Heart right ventricle (tissue), 16 donors: ENCODE measurements around the gene H2AZ1. TPM values are rescaled to one million over a fixed set of nuclear protein-coding genes. Genes with fewer than 3 reads are reported as not detected.

Experiments
- ATAC-seq, 8 donors: fragments of 200-7000 bp; cut with Tn5 transposase; one replicate each; pipeline ENCODE4 v1.9.1; 2020; ENCODE audit warnings: mild to moderate bottlenecking in 8 of 8, moderate library complexity in 8 of 8, moderate number of reproducible peaks in 1 of 8
- DNase-seq, 2 donors: peaks; one replicate each; pipeline ENCODE4 v3.0.0-alpha.2; 2020
- H3K27ac ChIP-seq, 10 donors: fragments of 200-600 bp; sonication (generic) in 2 of 10; one replicate each; pipeline versions ENCODE4 v1.5.0 to v1.8.0; 2020 to 2022; ENCODE audit warnings: mild to moderate bottlenecking in 3 of 10
- H3K27me3 ChIP-seq, 7 donors: fragments of 200-600 bp; one replicate each; pipeline ENCODE4 v1.8.0; 2021 to 2022; ENCODE audit warnings: mild to moderate bottlenecking in 2 of 7
- H3K36me3 ChIP-seq, 9 donors: fragments of 200-600 bp; sonication (generic) in 1 of 9; one replicate each; pipeline versions ENCODE4 v1.5.0 to v1.8.0; 2020 to 2022; ENCODE audit warnings: mild to moderate bottlenecking in 2 of 9
- H3K4me1 ChIP-seq, 9 donors: fragments of 200-600 bp; sonication (generic) in 1 of 9; one replicate each; pipeline versions ENCODE4 v1.5.0 to v1.8.0; 2020 to 2022; ENCODE audit warnings: mild to moderate bottlenecking in 4 of 9
- H3K4me3 ChIP-seq, 10 donors: fragments of 200-600 bp; sonication (generic) in 2 of 10; one replicate each; pipeline versions ENCODE4 v1.5.0 to v1.8.0; 2020 to 2022; ENCODE audit warnings: mild to moderate bottlenecking in 7 of 10, moderate library complexity in 2 of 10
- H3K9me3 ChIP-seq, 11 donors: fragments of 200-600 bp in 10 of 11; sonication (generic) in 2 of 11; one replicate each; pipeline versions ENCODE4 v1.5.0 to v1.8.0; 2013 to 2022; ENCODE audit warnings: mild to moderate bottlenecking in 2 of 11, control low read depth in 1 of 11, moderate library complexity in 1 of 11
- CTCF ChIP-seq, 9 donors: fragments of 200-600 bp; sonication (generic) in 2 of 9; IDR thresholded peaks; one replicate each; pipeline versions ENCODE4 v1.5.0 to v1.8.0; 2021 to 2022; ENCODE audit warnings: antibody characterized with exemption in 9 of 9, mild to moderate bottlenecking in 5 of 9, moderate library complexity in 1 of 9
- WGBS, 2 donors: extraction: QIAGEN DNeasy Blood & Tissue Kit; methylation state at CpG; one replicate each; pipeline ENCODE4 v1.1.7; 2013; ENCODE audit warnings: inconsistent platforms in 1 of 2; 5-methylcytosine and 5-hydroxymethylcytosine counted together
- intact Hi-C, 10 donors: fragments of 100-400 bp; cut with DNase I; formaldehyde crosslinking; loops; one replicate each; pipeline versions ENCODE4 v1.11.1 to v1.14.2; 2022
- polyA plus RNA-seq, 2 donors: library from polyadenylated mRNA; stranded (reverse); fragments of 200-250 nt; gene quantifications; one replicate each; pipeline ENCODE4 v1.2.3, GENCODE V29; 2013
- total RNA-seq, 10 donors: library from RNA; stranded (reverse); fragmentation: NEBNext Ultra II Directional in 3 of 10; extraction: Animal tissue kit (Norgen Biotek cat#: 25700) in 3 of 10; gene quantifications; one replicate each; pipeline versions ENCODE4 v1.2.1 to v1.2.4, GENCODE V29; 2021 to 2023
- donor health status: Arrhythmogenic right ventricular cardiomyopathy.
- donor health status: ischemic (EF 13 %, LVEDD 7.1; RV severe dilation, severe dysfunction).
- donor health status: healthy with polysubstance abuse.
- donor health status: DM: no; HTN: yes; CAD: no.
- donor health status: DM: no; HTN: no; CAD: no.
- donor health status: ischemic (EF 25% LVEDD 6.9; RV normal size, moderate dysfunction).
- donor health status: ischemic (EF 25% LVEDD 5.7; RV mildly dilated, moderate dysfunction).
- donor health status: healthy.
- donor health status: DM: yes; HTN: yes; CAD: no.
- donor health status: Ischemic cardiomyopathy.
- donor health status: ischemic (EF 35%, LVEDD 5.7; RV mildly dilated, moderate dysfunction).
- donor health status: nonischemic (EF 11% LVEDD 7.7; RV severe dilation, severe dysfunction).
- donor health status: DM: yes; HTN: yes; CAD: no.
- donor health status: PGD.
- donor health status: ischemic (EF 29% LVEDD 5.4; RV normal size, mild dysfunction).
- donor health status: nonischemic (EF 23%, LVEDD 6.1; RV moderate dilation, normal function).

The H2AZ1 gene
- total and polyA plus RNA-seq, 12 donors: 34.8 to 211 (median 49.4) TPM

GRCh38 chr4:99987681-99988080 is 37.6 kb upstream of the H2AZ1 start:
- H3K27ac ChIP-seq: no peak overlapping the region
- intact Hi-C loops: no loop called here
- DNase-seq (no peak), ATAC-seq (no peak)
- H3K4me3 ChIP-seq: no peak overlapping the region
- peaks cover 0 to 6% (median 0%) of the 10 kb centered on the region in 11 donors for H3K9me3 ChIP-seq
- no peak for TF ChIP-seq CTCF (IDR thresholded peaks at IDR 0.05)
- H3K36me3 ChIP-seq: no peaks in the 10 kb centered on the region
- peaks cover 0 to 6% (median 0%) of the 10 kb centered on the region in 9 donors for H3K4me1 ChIP-seq
- no peaks in the 10 kb centered on the region for H3K27me3 ChIP-seq

- Histone ChIP-seq H3K4me1 (peaks cover 0 to 2% (median 0%) of the 10 kb centered on the region in 9 donors), H3K4me3 (no peak overlapping the region), H3K27ac (no peak overlapping the region), H3K36me3 (no peaks in the 10 kb centered on the region), H3K27me3 (no peaks in the 10 kb centered on the region), H3K9me3 (peaks cover 0 to 6% (median 0%) of the 10 kb centered on the region in 11 donors)
- ATAC-seq (no peak), DNase-seq (no peak)
- intact Hi-C loops: no loop called here
- TF ChIP-seq CTCF (IDR thresholded peaks at IDR 0.05): no peak
- 81 to 86% methylated on average over 4 of the region's 4 CpGs for WGBS, 2 donors
Observed at GRCh38 chr4:99986792-99987191, 36.7 kb upstream of the H2AZ1 start.

GRCh38 chr4:99983289-99983943 is 33.3 kb upstream of the H2AZ1 start:
- no peak for TF ChIP-seq CTCF (IDR thresholded peaks at IDR 0.05)
- DNase-seq (no peak), ATAC-seq (no peak)
- Histone ChIP-seq H3K9me3 (peaks cover 0 to 6% (median 0%) of the 10 kb centered on the region in 11 donors), H3K4me3 (no peak overlapping the region), H3K36me3 (no peaks in the 10 kb centered on the region), H3K27me3 (no peaks in the 10 kb centered on the region), H3K4me1 (no peaks in the 10 kb centered on the region), H3K27ac (no peak overlapping the region)
- WGBS, 2 donors: 83 to 87% methylated on average over 4 of the region's 4 CpGs
- intact Hi-C loops: no loop called here

GRCh38 chr4:99979872-99980271 is 29.8 kb upstream of the H2AZ1 start:
- DNase-seq: no peak
- Histone ChIP-seq H3K27ac (no peak overlapping the region), H3K4me3 (no peak overlapping the region), H3K36me3 (no peaks in the 10 kb centered on the region), H3K27me3 (no peaks in the 10 kb centered on the region), H3K9me3 (peaks cover 0 to 24% (median 0%) of the 10 kb centered on the region in 11 donors), H3K4me1 (no peaks in the 10 kb centered on the region)
- no peak for TF ChIP-seq CTCF (IDR thresholded peaks at IDR 0.05)
- no peak for ATAC-seq
- intact Hi-C loops: no loop called here
